HepG2 (cell line): ENCODE data around the gene NEURL2. TPM values are rescaled to one million over a fixed set of nuclear protein-coding genes. Genes with fewer than 3 reads are reported as not detected.
A peak's percentile ranks its signal among the peaks of the same experiment; 100 is the strongest.

Experiments used
- ATF1 ChIP-seq: IDR thresholded peaks from 2 replicates; pipeline ENCODE4 v1.6.1; 2016; ENCODE audit warnings: mild to moderate bottlenecking, control low read depth
- CEBPB ChIP-seq: IDR thresholded peaks from 2 replicates; pipeline ENCODE4 v1.6.1; 2011; ENCODE audit warnings: low read depth, low read length, improper control_type of control experiment, borderline replicate concordance
- CREM ChIP-seq, 2 experiments: sonication (generic) in 1 of 2; formaldehyde crosslinking in 1 of 2; IDR thresholded peaks; 2 replicates each; pipeline versions ENCODE4 v1.4.0 to v1.6.1; 2016 to 2020; ENCODE audit warnings: antibody characterized with exemption in 1 of 2, mild to moderate bottlenecking in 1 of 2, missing genetic modification reagents in 1 of 2
- E2F1 ChIP-seq: sonication (generic); formaldehyde crosslinking; IDR thresholded peaks from 2 replicates; pipeline ENCODE4 v1.5.0; 2020; ENCODE audit warnings: missing genetic modification reagents
- GATAD2A ChIP-seq: IDR thresholded peaks from 2 replicates; pipeline ENCODE4 v1.6.1; 2016
- GTF2F1 ChIP-seq: fragments of 150-350 bp; IDR thresholded peaks from 2 replicates; pipeline ENCODE4 v1.6.1; 2014; ENCODE audit warnings: low read length
- HIVEP1 ChIP-seq: sonication (generic); formaldehyde crosslinking; IDR thresholded peaks from 2 replicates; pipeline ENCODE4 v1.4.0; 2020; ENCODE audit warnings: mild to moderate bottlenecking, missing genetic modification reagents
- HNF4A ChIP-seq: sonication (generic); formaldehyde crosslinking; IDR thresholded peaks from 2 replicates; pipeline ENCODE4 v1.4.0; 2020; ENCODE audit warnings: missing genetic modification reagents
- HNRNPUL1 ChIP-seq: fragments of 200-400 bp; formaldehyde crosslinking; IDR thresholded peaks from 2 replicates; pipeline ENCODE4 v1.6.1; 2017; ENCODE audit warnings: low read depth, mild to moderate bottlenecking, low read length, moderate library complexity
- JUND ChIP-seq: sonication (generic); formaldehyde crosslinking; IDR thresholded peaks from 2 replicates; pipeline ENCODE4 v1.8.0; 2022; ENCODE audit warnings: mild to moderate bottlenecking, missing genetic modification reagents
- MTERF4 ChIP-seq: sonication (generic); formaldehyde crosslinking; IDR thresholded peaks from 2 replicates; pipeline ENCODE4 v1.8.0; 2023; ENCODE audit warnings: mild to moderate bottlenecking, missing genetic modification reagents
- PTBP1 ChIP-seq: fragments of 200-400 bp; formaldehyde crosslinking; IDR thresholded peaks from 2 replicates; pipeline ENCODE4 v1.6.1; 2018; ENCODE audit warnings: low read length, low read depth; ENCODE audit not compliant: poor library complexity, severe bottlenecking
- SETDB1 ChIP-seq: sonication (generic); formaldehyde crosslinking; IDR thresholded peaks from 2 replicates; pipeline ENCODE4 v1.5.1; 2020; ENCODE audit warnings: missing genetic modification reagents, mild to moderate bottlenecking, borderline replicate concordance
- ZBTB20 ChIP-seq: sonication (generic); formaldehyde crosslinking; IDR thresholded peaks from 2 replicates; pipeline ENCODE4 v1.8.1; 2023; ENCODE audit warnings: missing genetic modification reagents, low read depth, mild to moderate bottlenecking, borderline replicate concordance
- ZBTB21 ChIP-seq: sonication (generic); formaldehyde crosslinking; IDR thresholded peaks from 2 replicates; pipeline ENCODE4 v1.4.0; 2020; ENCODE audit warnings: missing genetic modification reagents
- ZIK1 ChIP-seq: sonication (generic); formaldehyde crosslinking; IDR thresholded peaks from 2 replicates; pipeline ENCODE4 v1.5.0; 2020; ENCODE audit warnings: mild to moderate bottlenecking, low read depth, missing genetic modification reagents, borderline replicate concordance
- ZNF24 ChIP-seq: fragments of 450-650 bp; IDR thresholded peaks from 2 replicates; pipeline ENCODE4 v1.6.1; 2017; ENCODE audit warnings: antibody characterized with exemption, mild to moderate bottlenecking
- ZNF615 ChIP-seq: sonication (generic); formaldehyde crosslinking; IDR thresholded peaks from 2 replicates; pipeline ENCODE4 v1.5.0; 2020; ENCODE audit warnings: mild to moderate bottlenecking, missing genetic modification reagents, borderline replicate concordance
- ZSCAN9 ChIP-seq: IDR thresholded peaks from 2 replicates; pipeline ENCODE4 v1.6.1; 2016; ENCODE audit warnings: borderline replicate concordance
- polyA plus RNA-seq, 8 experiments: library from polyadenylated mRNA; depleted of rRNA in 3 of 8; stranded (reverse) in 7 of 8; unstranded in 1 of 8; fragments of >200 nt; fragmentation: Illumina TruSeq in 4 of 8; extraction: Trizol in 4 of 8; gene quantifications; 2 replicates each; pipeline versions ENCODE4 v1.2.1 to v1.2.3, GENCODE V29; 2011 to 2016; ENCODE audit warnings: low read depth in 4 of 8, missing spikeins in 1 of 8, mixed read lengths in 1 of 8; ENCODE audit not compliant: insufficient read depth in 1 of 8
- total RNA-seq, 5 experiments: library from RNA; depleted of rRNA; stranded (reverse); fragments of >200 nt; fragmentation: Illumina TruSeq; extraction: Trizol; gene quantifications; 2 replicates each; pipeline ENCODE4 v1.2.3, GENCODE V29; 2016; ENCODE audit warnings: low read depth in 1 of 5
- TF ChIP-seq, protein P1 (sequence below): sonication (generic); formaldehyde crosslinking; IDR thresholded peaks from 2 replicates; pipeline ENCODE4 v1.4.0; 2020; ENCODE audit warnings: missing genetic modification reagents
- TF ChIP-seq, protein P2 (sequence below): sonication (generic); formaldehyde crosslinking; IDR thresholded peaks from 2 replicates; pipeline ENCODE4 v1.4.0; 2020; ENCODE audit warnings: missing genetic modification reagents
- TF ChIP-seq, protein P3 (sequence below): sonication (generic); formaldehyde crosslinking; IDR thresholded peaks from 2 replicates; pipeline ENCODE4 v1.5.0; 2020; ENCODE audit warnings: missing genetic modification reagents
- TF ChIP-seq, protein P4 (sequence below): sonication (generic); formaldehyde crosslinking; conservative IDR thresholded peaks from 2 replicates; pipeline ENCODE4 v1.8.1; 2023; ENCODE audit warnings: missing genetic modification reagents

Gene NEURL2
- total and polyA plus RNA-seq, 2 of the 13 experiments (the other 11 are each of a cell fraction or from before 2014, with no cell fraction given), result 7.2 to 9.7 TPM

GRCh38 chr20:45905505-45906079 lies 14.6 kb upstream of the NEURL2 start (continued):
- peak; percentile 59 for TF ChIP-seq CREM (IDR thresholded peaks at IDR 0.05)
- TF ChIP-seq CREM (CRISPR knock-in tag; IDR thresholded peaks at IDR 0.05), result no peak
- peak; percentile 56; the same call in 1 of the 2 replicates for TF ChIP-seq ATF1
- 0 out of 2 replicates have a peak, but pooled peaks have one; percentile 43 for TF ChIP-seq ZBTB20 (CRISPR knock-in tag)
- TF ChIP-seq ZNF24, result no peak
- 0 out of 2 replicates have a peak, but pooled peaks have one; percentile 15 for TF ChIP-seq GTF2F1
- 0 out of 2 replicates have a peak, but pooled peaks have one; percentile 11 for TF ChIP-seq HNF4A (CRISPR knock-in tag)
- TF ChIP-seq, protein P1, sequence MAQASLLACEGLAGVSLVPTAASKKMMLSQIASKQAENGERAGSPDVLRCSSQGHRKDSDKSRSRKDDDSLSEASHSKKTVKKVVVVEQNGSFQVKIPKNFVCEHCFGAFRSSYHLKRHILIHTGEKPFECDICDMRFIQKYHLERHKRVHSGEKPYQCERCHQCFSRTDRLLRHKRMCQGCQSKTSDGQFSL (CRISPR knock-in tag), result no peak
- 0 out of 2 replicates have a peak, but pooled peaks have one; percentile 28 for TF ChIP-seq ZNF615 (CRISPR knock-in tag)
- 0 out of 2 replicates have a peak, but pooled peaks have one; percentile 34 for TF ChIP-seq MTERF4 (CRISPR knock-in tag)
- TF ChIP-seq ZBTB21 (CRISPR knock-in tag), result peak; percentile 95
- no peak for TF ChIP-seq E2F1 (CRISPR knock-in tag)
- no peak for TF ChIP-seq HNRNPUL1
- TF ChIP-seq, protein P2, sequence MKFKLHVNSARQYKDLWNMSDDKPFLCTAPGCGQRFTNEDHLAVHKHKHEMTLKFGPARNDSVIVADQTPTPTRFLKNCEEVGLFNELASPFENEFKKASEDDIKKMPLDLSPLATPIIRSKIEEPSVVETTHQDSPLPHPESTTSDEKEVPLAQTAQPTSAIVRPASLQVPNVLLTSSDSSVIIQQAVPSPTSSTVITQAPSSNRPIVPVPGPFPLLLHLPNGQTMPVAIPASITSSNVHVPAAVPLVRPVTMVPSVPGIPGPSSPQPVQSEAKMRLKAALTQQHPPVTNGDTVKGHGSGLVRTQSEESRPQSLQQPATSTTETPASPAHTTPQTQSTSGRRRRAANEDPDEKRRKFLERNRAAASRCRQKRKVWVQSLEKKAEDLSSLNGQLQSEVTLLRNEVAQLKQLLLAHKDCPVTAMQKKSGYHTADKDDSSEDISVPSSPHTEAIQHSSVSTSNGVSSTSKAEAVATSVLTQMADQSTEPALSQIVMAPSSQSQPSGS (CRISPR knock-in tag), result peak; percentile 56; the same call in 1 of the 2 replicates
- no peak for TF ChIP-seq ZSCAN9 (CRISPR knock-in tag)
- peak; percentile 43; the same call in 1 of the 2 replicates for TF ChIP-seq CEBPB
- TF ChIP-seq PTBP1, result no peak
- no peak for TF ChIP-seq HIVEP1 (CRISPR knock-in tag)
- no peak for TF ChIP-seq SETDB1 (CRISPR knock-in tag)
- TF ChIP-seq, protein P3, sequence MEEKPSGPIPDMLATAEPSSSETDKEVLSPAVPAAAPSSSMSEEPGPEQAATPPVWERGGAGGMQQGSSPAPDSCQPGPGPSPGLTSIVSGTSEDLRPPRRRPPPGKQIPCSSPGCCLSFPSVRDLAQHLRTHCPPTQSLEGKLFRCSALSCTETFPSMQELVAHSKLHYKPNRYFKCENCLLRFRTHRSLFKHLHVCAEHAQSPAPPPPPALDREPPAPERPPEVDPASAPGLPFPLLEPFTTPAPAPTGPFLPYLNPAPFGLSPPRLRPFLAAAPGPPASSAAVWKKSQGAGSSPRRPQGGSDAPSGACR (CRISPR knock-in tag), result no peak
- 0 out of 2 replicates have a peak, but pooled peaks have one; percentile 44 for TF ChIP-seq GATAD2A
- peak; percentile 59; the same call in 1 of the 2 replicates for TF ChIP-seq JUND (CRISPR knock-in tag)
- no peak for TF ChIP-seq ZIK1 (CRISPR knock-in tag)
- TF ChIP-seq, protein P4, sequence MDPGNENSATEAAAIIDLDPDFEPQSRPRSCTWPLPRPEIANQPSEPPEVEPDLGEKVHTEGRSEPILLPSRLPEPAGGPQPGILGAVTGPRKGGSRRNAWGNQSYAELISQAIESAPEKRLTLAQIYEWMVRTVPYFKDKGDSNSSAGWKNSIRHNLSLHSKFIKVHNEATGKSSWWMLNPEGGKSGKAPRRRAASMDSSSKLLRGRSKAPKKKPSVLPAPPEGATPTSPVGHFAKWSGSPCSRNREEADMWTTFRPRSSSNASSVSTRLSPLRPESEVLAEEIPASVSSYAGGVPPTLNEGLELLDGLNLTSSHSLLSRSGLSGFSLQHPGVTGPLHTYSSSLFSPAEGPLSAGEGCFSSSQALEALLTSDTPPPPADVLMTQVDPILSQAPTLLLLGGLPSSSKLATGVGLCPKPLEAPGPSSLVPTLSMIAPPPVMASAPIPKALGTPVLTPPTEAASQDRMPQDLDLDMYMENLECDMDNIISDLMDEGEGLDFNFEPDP, result 0 out of 2 replicates have a peak, but pooled peaks have one; percentile 61
